Activated effector memory CD4-positive, alpha-beta T cell treated with Interleukin-2 at 50 U/mL for 16 hours (primary cell): ENCODE results near the gene BHLHE41.

Experiments used
- DNase-seq: peaks from one replicate; pipeline ENCODE4 v3.0.0-alpha.2; 2020

Gene BHLHE41

GRCh38 chr12:26124446-26125399, at the start of gene BHLHE41:
BHLHE41 (minus strand) TSS chr12:26125037; CDS start chr12:26124779, 258 bp downstream.
- DNase-seq: no peak

GRCh38 chr12:26172946-26173552, 48.2 kb upstream of the BHLHE41 start:
- DNase-seq: no peak

GRCh38 chr12:26172539-26172938, 47.7 kb upstream of the BHLHE41 start:
- no peak for DNase-seq

- no peak for DNase-seq
Measured at GRCh38 chr12:26172013-26172412, 47.2 kb upstream of the BHLHE41 start.

GRCh38 chr12:26164118-26164517, 39.3 kb upstream of the BHLHE41 start:
- no peak for DNase-seq

GRCh38 chr12:26162905-26163304, 38.1 kb upstream of the BHLHE41 start:
- DNase-seq: no peak

GRCh38 chr12:26162174-26162573, 37.3 kb upstream of the BHLHE41 start:
- no peak for DNase-seq

- DNase-seq: no peak
Measured at GRCh38 chr12:26158078-26158764, 33.4 kb upstream of the BHLHE41 start.

- DNase-seq: no peak
Measured at GRCh38 chr12:26157001-26157400, 32.2 kb upstream of the BHLHE41 start.

GRCh38 chr12:26156201-26156871, 31.5 kb upstream of the BHLHE41 start:
- DNase-seq: no peak

GRCh38 chr12:26153421-26154154, 28.8 kb upstream of the BHLHE41 start:
- no peak for DNase-seq

GRCh38 chr12:26152507-26153102, 27.8 kb upstream of the BHLHE41 start:
- DNase-seq: no peak

GRCh38 chr12:26150736-26151450, 26.1 kb upstream of the BHLHE41 start:
- DNase-seq: no peak

- DNase-seq: no peak
Measured at GRCh38 chr12:26149968-26150500, 25.2 kb upstream of the BHLHE41 start.

GRCh38 chr12:26148291-26148690, 23.5 kb upstream of the BHLHE41 start:
- no peak for DNase-seq

- no peak for DNase-seq
Measured at GRCh38 chr12:26143291-26143690, 18.5 kb upstream of the BHLHE41 start.

- no peak for DNase-seq
Measured at GRCh38 chr12:26138860-26139259, 14.0 kb upstream of the BHLHE41 start.

GRCh38 chr12:26136688-26137087, 11.9 kb upstream of the BHLHE41 start:
- no peak for DNase-seq

GRCh38 chr12:26135571-26135970, 10.7 kb upstream of the BHLHE41 start:
- no peak for DNase-seq

GRCh38 chr12:26135010-26135420, 10.2 kb upstream of the BHLHE41 start:
- no peak for DNase-seq

- DNase-seq: no peak
Measured at GRCh38 chr12:26134540-26134939, 9.7 kb upstream of the BHLHE41 start.
